Measurements from ENCODE around the gene CACNA2D3. TPM values are rescaled to one million over a fixed set of nuclear protein-coding genes. Genes with fewer than 3 reads are reported as not detected.

Gene CACNA2D3
- 0.15 to 0.34 TPM (median 0.25 TPM) in 4 of 5 replicates, not detected in the other for total RNA-seq (2022; extraction: Qiagen RNA extraction; ENCODE audit: low read depth)

DNA sequence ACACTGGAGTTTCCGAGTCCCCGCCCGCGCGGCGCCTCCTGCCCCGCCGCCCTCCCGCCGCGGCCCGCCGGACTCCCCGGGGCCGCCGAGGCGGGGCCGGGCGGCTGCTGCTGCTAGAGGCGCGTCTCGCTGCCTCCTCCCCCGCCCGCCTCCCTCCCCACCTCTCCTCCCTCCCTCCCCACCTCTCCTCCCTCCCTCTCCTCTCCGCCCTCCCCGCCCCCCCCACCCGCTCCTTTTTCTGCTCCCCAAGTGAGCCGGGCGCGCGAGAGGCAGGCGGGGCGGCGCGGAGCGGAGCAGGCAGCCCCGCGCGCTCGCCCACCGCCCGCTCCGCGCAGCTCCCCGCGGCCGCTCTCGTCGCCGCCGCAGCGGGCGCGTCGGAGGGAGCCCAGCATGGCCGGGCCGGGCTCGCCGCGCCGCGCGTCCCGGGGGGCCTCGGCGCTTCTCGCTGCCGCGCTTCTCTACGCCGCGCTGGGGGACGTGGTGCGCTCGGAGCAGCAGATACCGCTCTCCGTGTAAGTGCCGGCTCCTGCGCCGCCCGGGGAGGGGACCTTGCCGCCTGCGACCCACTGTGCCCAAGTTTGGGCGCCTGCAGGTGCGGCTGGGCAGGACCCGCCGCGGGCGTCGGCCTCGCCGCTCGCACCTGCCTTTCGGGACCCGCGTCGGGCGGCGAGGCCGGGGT lies at the start of gene CACNA2D3:
TSS of gene CACNA2D3 (plus strand) at position 229 of the 679 bp plus-strand sequence.

GRCh38 chr3:54928046-54928770 lies 805.9 kb downstream of the CACNA2D3 start, which contains the start of gene LRTM1:
Gene LRTM1 (minus strand): TSS chr3:54928059. CDS start chr3:54927911, 148 bp downstream.

Other genes starting within 250 kb of the CACNA2D3 start
- 14.5 to 18.6 TPM (median 18.3 TPM) in 5 replicates for gene ACTR8, start 240.4 kb upstream of the CACNA2D3 start, total RNA-seq (2022; extraction: Qiagen RNA extraction; ENCODE audit: low read depth)
- 19.4 to 26.1 TPM (median 21.8 TPM) in 5 replicates for gene SELENOK, start 230.7 kb upstream of the CACNA2D3 start, total RNA-seq (2022; extraction: Qiagen RNA extraction; ENCODE audit: low read depth)

All from A549 treated with GW870086 at 1 μM for 4 hours (cell line).